HG03442 (cell line): ENCODE results near the gene FGF7.
A peak's percentile ranks its signal among the peaks of the same experiment; 100 is the strongest.
"Not testable (repeated sequence)": the region's sequence is repeated elsewhere in the genome, so short reads cannot be mapped to it uniquely, and the experiment has no call there.

Experiments used
- ATAC-seq: cut with Tn5 transposase; IDR thresholded peaks from one replicate; pipeline ENCODE4 v1.9.1; 2021; ENCODE audit warnings: mild to moderate bottlenecking, moderate library complexity; ENCODE audit not compliant: unreplicated experiment

The FGF7 gene

GRCh38 chr15:49438962-49439631 lies 16.1 kb downstream of the FGF7 start:
- no peak for ATAC-seq

- ATAC-seq: no peak
Observed at GRCh38 chr15:49439678-49440395, 16.8 kb downstream of the FGF7 start.

- no peak for ATAC-seq
Observed at GRCh38 chr15:49441356-49441755, 18.3 kb downstream of the FGF7 start.

GRCh38 chr15:49441816-49442215 lies 18.8 kb downstream of the FGF7 start:
- ATAC-seq: no peak

- ATAC-seq: no peak
Observed at GRCh38 chr15:49452595-49452994, 29.6 kb downstream of the FGF7 start.

- ATAC-seq: no peak
Observed at GRCh38 chr15:49456166-49456565, 33.1 kb downstream of the FGF7 start.

GRCh38 chr15:49458145-49458544 lies 35.1 kb downstream of the FGF7 start:
- no peak for ATAC-seq

- no peak for ATAC-seq
Observed at GRCh38 chr15:49460411-49460941, 37.4 kb downstream of the FGF7 start.

DNA sequence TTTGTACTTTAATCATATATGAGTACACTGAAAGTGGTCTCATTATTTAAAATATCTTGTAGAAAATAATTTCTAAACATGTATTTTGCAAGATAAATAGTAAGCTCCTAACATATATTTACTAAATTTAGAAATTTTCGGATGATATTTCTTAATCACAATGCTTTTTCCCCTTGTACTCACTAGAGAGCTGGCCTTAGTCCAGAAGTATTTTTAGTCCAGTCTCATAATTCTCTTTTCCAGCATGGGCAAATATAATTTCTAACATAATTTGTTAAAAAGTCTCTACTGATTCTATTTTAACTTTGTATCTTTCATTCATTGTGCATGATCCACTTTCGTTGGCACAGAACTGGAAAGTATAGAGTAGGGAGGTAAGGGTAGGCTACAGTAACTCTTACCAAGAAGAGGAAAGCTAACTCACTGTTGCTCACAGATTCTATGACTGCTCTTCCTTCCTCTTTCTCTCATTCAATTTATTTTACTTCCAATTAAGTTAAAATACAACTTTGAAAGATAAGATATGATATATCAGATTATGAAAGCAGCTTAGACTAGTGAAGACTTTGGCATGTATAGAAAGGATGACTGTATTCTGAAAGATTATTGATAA lies 39.3 kb downstream of the FGF7 start:
- ATAC-seq: no peak

DNA sequence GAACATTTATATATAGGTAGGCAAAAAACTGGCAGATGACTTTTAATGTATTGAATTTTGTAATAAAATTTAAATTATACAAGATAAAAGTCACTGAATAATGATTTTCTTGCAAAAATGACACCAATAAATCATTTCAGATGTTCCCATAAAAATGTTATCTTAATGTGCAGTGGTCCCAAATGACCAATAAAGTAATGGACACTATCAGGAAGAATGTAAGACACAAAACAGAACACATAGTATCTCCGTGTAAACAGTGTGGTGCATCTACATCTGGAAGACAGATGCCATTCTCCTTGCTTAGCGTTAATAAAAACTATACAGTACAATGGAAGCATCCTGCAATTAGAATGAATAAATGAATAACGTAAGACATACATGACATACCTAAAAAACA lies 41.5 kb downstream of the FGF7 start:
- ATAC-seq: no peak

DNA sequence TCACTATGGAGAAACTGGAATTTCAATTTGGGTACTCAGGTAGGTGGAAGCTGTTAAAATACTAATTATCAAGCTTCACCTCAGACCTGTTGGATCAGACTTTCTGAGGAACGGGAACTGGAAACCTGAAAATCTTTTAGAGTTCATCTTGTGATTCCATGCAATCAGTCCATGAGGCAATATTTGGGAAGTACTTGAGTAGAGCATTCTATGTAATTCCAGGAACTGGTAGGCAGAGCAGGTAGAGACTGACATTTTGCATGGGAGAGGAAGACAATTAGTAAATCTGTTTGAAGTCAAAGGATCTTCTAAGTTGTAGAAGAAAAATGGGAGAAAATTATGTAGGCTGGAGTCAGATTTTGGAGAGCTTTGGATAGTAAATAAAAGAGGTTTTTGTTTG lies 43.1 kb downstream of the FGF7 start:
- no peak for ATAC-seq

GRCh38 chr15:49467746-49468480 lies 44.9 kb downstream of the FGF7 start:
- no peak for ATAC-seq

GRCh38 chr15:49468481-49468839 lies 45.4 kb downstream of the FGF7 start:
- ATAC-seq: no peak

- not testable (repeated sequence) for ATAC-seq
Observed at GRCh38 chr15:49471248-49471647, 48.2 kb downstream of the FGF7 start.

DNA sequence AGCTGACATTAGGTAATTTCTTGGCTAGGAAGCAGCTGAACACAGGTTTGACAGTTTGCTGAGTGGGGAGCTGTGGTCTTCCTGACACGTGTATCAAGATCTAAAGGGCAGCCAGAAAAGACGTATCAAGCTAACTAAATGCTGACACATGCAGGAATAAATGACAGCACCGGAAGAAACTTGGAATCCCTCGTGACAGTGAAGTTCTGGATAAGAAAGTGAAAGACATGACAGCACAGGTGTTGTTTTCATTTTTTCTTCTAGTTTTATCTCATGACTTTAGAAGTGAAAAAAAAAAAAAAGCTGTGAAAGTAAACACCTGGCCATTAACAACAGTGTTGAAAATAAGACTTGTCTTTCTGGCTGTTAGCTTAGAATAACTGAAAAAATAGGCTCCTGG lies 48.7 kb downstream of the FGF7 start:
- ATAC-seq: peak; percentile 81

GRCh38 chr15:49472338-49472737 lies 49.3 kb downstream of the FGF7 start:
- ATAC-seq: no peak

- no peak for ATAC-seq
Observed at GRCh38 chr15:49473031-49473430, 50.0 kb downstream of the FGF7 start.

DNA sequence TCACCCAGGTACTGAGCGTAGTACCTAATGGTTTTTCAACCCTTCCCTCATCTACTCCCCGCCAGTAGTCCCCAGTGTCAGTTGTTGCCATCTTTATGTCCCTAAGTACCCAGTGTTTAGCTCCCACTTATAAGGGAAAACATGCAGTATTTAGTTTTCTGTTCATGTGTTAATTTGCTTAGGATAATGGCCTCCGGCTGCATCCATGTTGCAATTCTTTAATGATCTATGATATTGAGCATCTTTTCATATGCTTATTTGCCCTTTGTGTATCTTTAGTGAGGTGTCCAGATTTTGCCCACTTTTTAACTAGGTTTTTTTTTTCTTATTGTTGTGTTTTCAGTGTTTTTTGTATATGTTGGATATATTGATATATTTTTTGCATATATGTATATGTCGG lies 55.0 kb downstream of the FGF7 start:
- ATAC-seq: not testable (repeated sequence)

DNA sequence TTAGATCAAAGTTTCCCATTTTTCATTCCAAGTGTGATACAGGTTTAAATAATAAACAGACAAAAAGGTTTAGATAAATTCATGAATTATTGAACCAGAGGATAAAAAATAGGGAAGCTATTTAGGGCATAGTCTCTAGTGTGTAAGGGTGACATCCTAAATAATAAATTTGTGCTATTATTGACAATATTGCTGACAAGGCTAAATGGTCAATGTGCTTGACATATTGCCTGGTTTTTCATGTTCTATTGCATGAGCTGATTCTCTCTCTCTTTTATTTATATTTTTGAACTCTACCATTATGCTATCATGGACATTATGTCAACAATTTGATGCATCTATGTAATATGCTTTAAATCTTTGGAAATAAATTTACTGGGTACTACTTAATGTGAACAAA lies 55.9 kb downstream of the FGF7 start:
- not testable (repeated sequence) for ATAC-seq

DNA sequence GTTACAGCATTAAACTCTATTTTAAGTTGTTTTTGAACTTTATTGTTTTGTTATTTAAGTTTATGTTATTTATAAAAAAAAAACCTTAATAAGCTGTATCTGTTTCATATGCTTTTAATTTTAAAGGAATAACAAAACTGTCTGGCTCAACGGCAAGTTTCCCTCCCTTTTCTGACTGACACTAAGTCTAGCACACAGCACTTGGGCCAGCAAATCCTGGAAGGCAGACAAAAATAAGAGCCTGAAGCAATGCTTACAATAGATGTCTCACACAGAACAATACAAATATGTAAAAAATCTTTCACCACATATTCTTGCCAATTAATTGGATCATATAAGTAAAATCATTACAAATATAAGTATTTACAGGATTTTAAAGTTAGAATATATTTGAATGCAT lies 62.4 kb downstream of the FGF7 start:
- not testable (repeated sequence) for ATAC-seq

DNA sequence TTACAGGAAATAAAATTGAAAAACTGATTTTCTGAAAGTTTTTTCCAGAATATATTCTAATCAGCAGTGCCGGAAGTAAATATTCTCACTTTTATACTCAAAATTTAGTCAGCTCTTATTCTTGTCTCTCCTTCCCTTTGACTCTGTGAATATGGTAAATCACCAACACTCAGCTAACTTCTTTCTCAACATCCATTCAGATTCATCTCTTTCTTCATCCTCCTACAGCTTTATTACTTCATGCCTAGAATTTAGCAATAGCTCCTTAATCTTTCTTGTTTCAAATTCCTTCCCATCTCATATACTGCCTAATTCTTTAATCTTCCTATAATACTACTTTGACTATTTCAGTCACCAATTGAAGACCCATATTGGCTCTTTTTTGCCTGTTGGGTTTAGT lies 67.9 kb downstream of the FGF7 start:
- ATAC-seq: no peak
